C4-2B (cell line): Measurements from ENCODE around the gene TBPL2.

Source experiments
- CTCF ChIP-seq: fragments of 450-650 bp; conservative IDR thresholded peaks from 2 replicates; pipeline ENCODE4 v1.5.1; 2017; ENCODE audit warnings: mild to moderate bottlenecking
- ZFX ChIP-seq: fragments of 450-650 bp; IDR thresholded peaks from 2 replicates; pipeline ENCODE4 v1.6.1; 2017

GRCh38 chr14:55377236-55377635, 63.2 kb downstream of the TBPL2 start:
- TF ChIP-seq CTCF (no peak; the same call in 1 of the 2 replicates), ZFX (no peak)
